Breast epithelium (tissue), 3 donors: ENCODE data around the gene GART.

Source experiments
- CTCF ChIP-seq, 3 donors: fragments of 450-650 bp; IDR thresholded peaks; one replicate each; pipeline ENCODE4 v1.5.1; 2016 to 2017; ENCODE audit warnings: antibody characterized with exemption in 3 of 3, mild to moderate bottlenecking in 3 of 3, moderate library complexity in 3 of 3
- POLR2A ChIP-seq: fragments of 450-650 bp; IDR thresholded peaks from one replicate; pipeline ENCODE4 v1.6.1; 2016; ENCODE audit warnings: antibody characterized with exemption, mild to moderate bottlenecking, moderate library complexity

GRCh38 chr21:33510826-33511225, 31.1 kb downstream of the GART start:
- no peak for TF ChIP-seq POLR2A
- TF ChIP-seq CTCF (IDR thresholded peaks at IDR 0.05), result no peak
